Measurements from ENCODE around the gene USP19.

USP19 gene

DNA sequence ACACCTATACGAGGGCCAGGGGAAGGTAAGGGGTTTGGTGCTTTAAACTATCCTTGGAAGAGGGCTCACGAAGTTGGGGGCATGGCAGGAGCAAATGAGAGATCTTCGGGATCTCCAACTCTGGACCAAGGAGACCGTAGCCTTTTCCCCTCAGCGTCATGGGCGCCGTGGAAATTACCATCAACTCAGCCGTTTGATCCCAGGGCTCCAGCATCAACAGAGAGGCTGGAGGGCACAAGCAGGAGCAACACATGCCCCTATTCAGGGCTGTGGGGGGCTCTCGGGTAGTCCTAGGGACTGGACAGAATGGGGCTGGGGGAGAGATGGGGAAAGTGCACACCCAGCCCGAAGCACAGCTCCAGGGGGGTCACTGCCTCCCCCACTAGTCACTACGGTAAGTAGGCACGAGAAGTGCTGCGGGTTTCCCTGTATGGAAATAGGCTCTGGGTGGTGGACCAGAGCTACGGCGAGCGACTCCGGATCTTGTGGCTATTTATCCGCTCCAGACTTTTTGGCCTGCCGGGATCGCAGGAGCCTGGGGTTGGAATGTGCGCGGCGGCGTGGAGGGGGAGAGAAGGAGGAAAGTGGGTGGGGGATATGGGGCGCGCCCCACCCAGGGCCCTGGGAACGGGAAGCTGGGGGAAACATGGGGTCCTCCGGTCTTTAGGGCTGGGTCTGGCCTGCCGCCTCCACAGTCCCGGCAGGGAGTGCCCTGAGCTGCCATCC lies 12.8 kb upstream of the USP19 start:
- TF ChIP-seq CTCF (IDR thresholded peaks at IDR 0.05; ENCODE audit: low read depth, low read length, missing control alignments): no peak
- DNase-seq (ENCODE audit: extremely low read depth, low read depth): peak; percentile 66
- peak overlapping the region; percentile 81 for H3K4me3 ChIP-seq (replicated peaks; ENCODE audit: low read depth, low read length)

- H3K4me3 ChIP-seq (replicated peaks; ENCODE audit: low read depth, low read length): peak within 1 kb of the TSS; percentile 81
- peak; percentile 20 for TF ChIP-seq CTCF (IDR thresholded peaks at IDR 0.05; ENCODE audit: low read depth, low read length, missing control alignments)
- DNase-seq (ENCODE audit: extremely low read depth, low read depth): peak; percentile 40
Observed at GRCh38 chr3:49132437-49133225, 12.0 kb upstream of the USP19 start, which contains the start of gene LAMB2. Gene LAMB2, minus strand, starts transcription at chr3:49133050. Its CDS starts 183 bp downstream, at chr3:49132867.

GRCh38 chr3:49132073-49132436 lies 11.4 kb upstream of the USP19 start:
- DNase-seq (ENCODE audit: extremely low read depth, low read depth): no peak
- TF ChIP-seq CTCF (IDR thresholded peaks at IDR 0.05; ENCODE audit: low read depth, low read length, missing control alignments): no peak
- peak overlapping the region; percentile 81 for H3K4me3 ChIP-seq (replicated peaks; ENCODE audit: low read depth, low read length)

DNA sequence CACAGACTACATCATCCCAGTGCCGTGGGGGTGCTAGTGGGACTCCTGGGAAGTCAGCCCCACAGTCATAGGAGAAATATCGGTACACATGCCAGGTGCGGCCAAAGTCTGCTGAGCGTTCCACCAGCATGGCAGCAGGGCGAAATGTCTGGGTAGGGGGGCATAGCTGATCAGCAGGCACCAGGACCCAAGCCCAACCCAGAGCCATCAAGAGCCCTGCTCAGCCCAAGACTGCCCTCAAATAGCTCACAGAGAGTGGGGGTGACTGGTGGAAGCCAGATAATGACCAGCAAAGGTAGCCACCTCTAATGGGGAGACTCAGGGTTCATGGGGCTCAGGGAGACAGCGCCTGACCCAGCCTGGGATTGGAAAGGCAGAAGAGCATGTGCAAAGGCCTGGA lies 11.0 kb upstream of the USP19 start:
- TF ChIP-seq CTCF (IDR thresholded peaks at IDR 0.05; ENCODE audit: low read depth, low read length, missing control alignments): no peak
- no peak for DNase-seq (ENCODE audit: extremely low read depth, low read depth)
- H3K4me3 ChIP-seq (replicated peaks; ENCODE audit: low read depth, low read length): peak overlapping the region; percentile 81

- DNase-seq (ENCODE audit: extremely low read depth, low read depth): no peak
- H3K4me3 ChIP-seq (replicated peaks; ENCODE audit: low read depth, low read length): no peak overlapping the region
- TF ChIP-seq CTCF (IDR thresholded peaks at IDR 0.05; ENCODE audit: low read depth, low read length, missing control alignments): no peak
Observed at GRCh38 chr3:49131040-49131439, 10.4 kb upstream of the USP19 start.

DNA sequence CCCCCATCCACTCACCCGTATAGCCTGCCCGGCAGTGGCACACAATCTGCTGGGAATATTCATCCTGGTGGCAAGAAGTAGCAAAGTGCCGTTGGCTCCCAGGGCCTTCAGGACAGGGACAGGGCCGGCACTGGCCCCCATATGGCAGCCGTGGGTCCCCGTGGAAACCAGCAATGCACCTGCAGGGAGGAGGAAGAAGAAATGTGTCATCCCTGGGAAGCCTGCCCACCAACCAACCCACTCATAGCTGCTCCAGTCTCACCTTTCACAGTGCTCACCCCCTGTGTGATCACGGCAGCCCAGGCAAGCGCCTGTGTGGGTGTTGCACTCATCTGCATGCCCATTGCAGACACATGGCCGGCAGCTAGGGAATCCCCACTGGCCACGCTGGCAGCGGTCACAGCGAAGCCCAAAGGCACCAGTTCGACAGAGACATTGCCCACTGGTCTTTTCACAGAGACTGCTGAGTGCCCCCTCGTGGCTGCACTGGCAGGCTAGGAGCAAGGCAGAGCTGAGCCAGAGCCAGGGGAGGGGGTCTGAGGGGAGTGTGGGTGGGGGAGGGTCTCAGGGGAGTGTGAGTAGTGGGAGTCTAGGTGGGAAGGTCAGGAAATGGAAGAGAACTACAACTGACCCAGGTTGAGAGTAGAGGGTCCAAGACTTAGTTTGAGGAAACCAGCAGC lies 4.5 kb upstream of the USP19 start:
- TF ChIP-seq CTCF (IDR thresholded peaks at IDR 0.05; ENCODE audit: low read depth, low read length, missing control alignments): no peak
- no peak for DNase-seq (ENCODE audit: extremely low read depth, low read depth)
- no peak overlapping the region for H3K4me3 ChIP-seq (replicated peaks; ENCODE audit: low read depth, low read length)
